NT2/D1 (cell line): ENCODE results near the gene PRKRIP1.

ENCODE experiments used
- SUZ12 ChIP-seq: IDR thresholded peaks from 2 replicates; pipeline ENCODE4 v1.6.1; 2011; ENCODE audit not compliant: insufficient read length, insufficient read depth; ENCODE audit errors: extremely low read depth
- YY1 ChIP-seq: IDR thresholded peaks from 2 replicates; pipeline ENCODE4 v1.6.1; 2011; ENCODE audit not compliant: insufficient read length, insufficient read depth

GRCh38 chr7:102404005-102404861 is 8.1 kb downstream of the PRKRIP1 start:
- no peak for TF ChIP-seq SUZ12
- no peak for TF ChIP-seq YY1
